H54 (cell line): ENCODE data around the gene TEF.
"Not testable (repeated sequence)": the region's sequence is repeated elsewhere in the genome, so short reads cannot be mapped to it uniquely, and the experiment has no call there.

ENCODE experiments used
- DNase-seq: peaks from one replicate; pipeline ENCODE4 v3.0.0; 2011; ENCODE audit warnings: low spot score, mixed read lengths; ENCODE audit not compliant: insufficient read length
- FAIRE-seq: peaks from 3 replicates; lab custom pipeline; 2011; peaks lifted over from hg19 to GRCh38; lab: Jason Lieb, UNC
- POLR2A ChIP-seq: IDR thresholded peaks from 2 replicates; pipeline ENCODE4 v1.6.1; 2011; ENCODE audit warnings: low read depth, mild to moderate bottlenecking, low read length

TEF gene

DNA sequence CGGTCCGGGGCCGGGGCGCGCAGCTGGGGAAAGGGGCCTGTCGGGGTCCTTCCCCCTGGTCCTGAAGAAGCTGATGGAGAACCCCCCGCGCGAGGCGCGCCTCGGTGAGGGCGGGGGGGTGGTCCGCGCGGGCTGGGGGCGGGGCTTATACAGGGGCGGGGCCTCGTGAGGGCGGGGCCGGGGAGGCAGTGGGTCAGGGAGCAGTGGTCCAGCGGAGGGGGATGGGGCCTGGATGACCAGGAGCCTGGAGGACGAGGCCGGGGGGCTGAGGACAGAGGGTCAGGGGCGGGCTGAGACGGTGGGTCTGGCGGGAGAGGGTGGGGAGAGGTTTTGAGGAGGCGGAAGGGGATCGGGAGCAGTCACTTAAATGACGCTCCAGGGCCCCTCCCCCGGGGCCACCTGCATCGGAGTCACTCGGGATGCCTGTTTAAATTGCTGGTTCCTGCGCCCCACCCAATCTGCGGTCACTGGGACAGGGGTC, 396 bp downstream of the TEF start:
- no peak for FAIRE-seq
- DNase-seq = peak; percentile 51
- TF ChIP-seq POLR2A = no peak

DNA sequence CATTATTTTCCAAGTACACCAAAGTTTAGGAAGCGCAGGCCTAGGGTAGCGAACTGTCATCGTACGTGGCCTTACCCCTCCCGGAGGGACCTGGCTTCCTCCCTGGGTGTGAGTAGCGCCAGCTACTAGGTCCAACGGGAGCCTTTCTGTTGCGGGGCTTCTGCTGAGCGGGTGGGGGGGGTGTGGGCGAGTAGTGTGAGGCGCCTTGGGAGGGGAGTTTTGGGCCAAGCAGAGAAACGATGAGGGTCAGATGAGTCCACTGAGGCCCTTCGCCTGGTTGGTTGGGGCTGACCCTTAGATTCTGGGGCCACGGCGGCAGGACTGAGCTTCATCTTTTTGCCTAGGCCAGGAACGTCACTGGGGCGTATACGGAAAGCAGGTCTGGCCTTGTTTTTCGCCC, 868 bp downstream of the TEF start:
- no peak for TF ChIP-seq POLR2A
- no peak for DNase-seq
- FAIRE-seq = no peak

DNA sequence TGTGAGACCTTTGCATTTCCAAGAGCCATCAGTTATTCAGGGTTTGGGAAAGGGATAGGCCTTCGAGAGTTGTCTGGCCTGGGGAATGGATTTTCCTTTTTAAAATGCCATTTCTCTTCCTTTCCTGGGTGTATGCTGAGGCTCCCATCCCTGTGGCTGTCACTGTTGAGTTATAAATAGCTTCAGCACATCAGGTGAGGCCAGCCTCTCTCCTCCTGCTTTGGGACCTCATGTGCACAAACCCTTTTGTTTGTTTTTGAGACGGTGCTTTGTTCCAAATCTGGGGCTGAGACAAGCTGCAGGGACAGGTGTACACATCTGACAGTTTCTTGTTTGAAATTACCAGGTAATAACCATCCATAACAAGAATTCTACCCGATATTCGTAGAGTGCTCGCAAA, 1.3 kb downstream of the TEF start:
- FAIRE-seq (no peak), DNase-seq (no peak)
- no peak for TF ChIP-seq POLR2A

DNA sequence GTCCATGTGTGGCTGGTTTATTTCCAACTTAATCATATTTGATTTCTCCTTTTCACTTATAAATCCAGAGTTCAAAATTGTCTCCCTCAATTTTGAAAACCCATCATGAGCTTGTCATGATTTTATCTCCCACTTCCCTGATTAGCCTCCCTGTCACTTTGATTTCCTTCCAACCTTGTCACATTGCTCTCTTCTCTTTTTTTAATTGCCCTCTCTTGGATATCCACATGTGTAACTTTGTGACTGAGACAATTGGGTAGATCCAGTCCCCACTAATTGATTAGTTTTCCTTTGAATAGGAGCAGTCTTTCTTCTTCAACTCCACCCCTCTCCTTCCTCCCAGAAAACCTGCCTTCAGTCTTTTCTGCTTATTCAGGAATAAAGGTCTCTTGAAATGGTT, 2.4 kb downstream of the TEF start:
- DNase-seq (no peak), FAIRE-seq (no peak)
- TF ChIP-seq POLR2A = no peak

DNA sequence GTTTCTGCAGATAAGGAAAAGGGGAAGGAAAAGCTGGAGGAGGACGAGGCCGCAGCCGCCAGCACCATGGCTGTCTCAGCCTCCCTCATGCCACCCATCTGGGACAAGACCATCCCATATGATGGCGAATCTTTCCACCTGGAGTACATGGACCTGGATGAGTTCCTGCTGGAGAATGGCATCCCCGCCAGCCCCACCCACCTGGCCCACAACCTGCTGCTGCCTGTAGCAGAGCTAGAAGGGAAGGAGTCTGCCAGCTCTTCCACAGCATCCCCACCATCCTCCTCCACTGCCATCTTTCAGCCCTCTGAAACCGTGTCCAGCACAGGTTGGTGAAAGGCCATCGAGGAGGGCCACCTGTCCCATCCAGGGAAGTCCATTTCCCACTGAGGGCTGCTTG, 5.6 kb downstream of the TEF start:
- TF ChIP-seq POLR2A = no peak
- FAIRE-seq (no peak), DNase-seq (no peak)

DNA sequence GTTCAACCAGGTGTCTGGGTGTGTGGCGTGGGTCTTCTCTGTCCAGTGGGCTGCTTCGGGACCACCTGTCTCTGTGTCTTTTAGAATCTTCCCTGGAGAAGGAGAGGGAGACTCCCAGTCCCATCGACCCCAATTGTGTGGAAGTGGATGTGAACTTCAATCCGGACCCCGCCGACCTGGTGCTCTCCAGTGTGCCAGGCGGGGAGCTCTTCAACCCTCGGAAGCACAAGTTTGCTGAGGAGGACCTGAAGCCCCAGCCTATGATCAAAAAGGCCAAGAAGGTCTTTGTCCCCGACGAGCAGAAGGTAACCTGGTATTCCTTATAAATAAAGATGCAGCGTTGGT, 12.2 kb downstream of the TEF start:
- no peak for TF ChIP-seq POLR2A
- no peak for DNase-seq
- no peak for FAIRE-seq

DNA sequence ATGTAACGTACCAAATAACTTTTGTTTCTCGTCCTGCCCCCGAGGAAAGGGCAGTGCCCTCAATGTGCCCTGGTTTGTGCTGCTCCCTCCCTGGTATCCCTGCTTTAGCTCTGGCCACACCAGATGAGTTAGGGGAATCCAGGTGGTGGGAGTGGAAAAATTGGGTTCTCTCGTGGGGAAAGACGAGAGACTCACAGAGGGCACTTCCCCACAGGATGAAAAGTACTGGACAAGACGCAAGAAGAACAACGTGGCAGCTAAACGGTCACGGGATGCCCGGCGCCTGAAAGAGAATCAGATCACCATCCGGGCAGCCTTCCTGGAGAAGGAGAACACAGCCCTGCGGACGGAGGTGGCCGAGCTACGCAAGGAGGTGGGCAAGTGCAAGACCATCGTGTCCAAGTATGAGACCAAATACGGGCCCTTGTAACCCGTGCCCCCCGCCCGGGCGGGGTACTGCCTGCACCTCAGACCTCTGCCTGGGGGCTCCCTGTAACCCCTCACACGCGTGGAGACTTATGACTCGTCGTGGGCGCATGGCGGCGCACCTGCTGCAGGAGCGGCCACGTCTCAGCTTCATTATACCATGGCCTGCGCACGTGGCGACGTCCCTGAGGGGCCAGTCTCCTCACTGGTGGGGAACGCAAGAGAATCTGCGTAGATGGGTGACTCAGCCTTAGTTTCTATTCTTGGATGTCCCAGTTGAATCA, 13.9 kb downstream of the TEF start:
- DNase-seq = no peak
- no peak for TF ChIP-seq POLR2A
- FAIRE-seq = no peak

DNA sequence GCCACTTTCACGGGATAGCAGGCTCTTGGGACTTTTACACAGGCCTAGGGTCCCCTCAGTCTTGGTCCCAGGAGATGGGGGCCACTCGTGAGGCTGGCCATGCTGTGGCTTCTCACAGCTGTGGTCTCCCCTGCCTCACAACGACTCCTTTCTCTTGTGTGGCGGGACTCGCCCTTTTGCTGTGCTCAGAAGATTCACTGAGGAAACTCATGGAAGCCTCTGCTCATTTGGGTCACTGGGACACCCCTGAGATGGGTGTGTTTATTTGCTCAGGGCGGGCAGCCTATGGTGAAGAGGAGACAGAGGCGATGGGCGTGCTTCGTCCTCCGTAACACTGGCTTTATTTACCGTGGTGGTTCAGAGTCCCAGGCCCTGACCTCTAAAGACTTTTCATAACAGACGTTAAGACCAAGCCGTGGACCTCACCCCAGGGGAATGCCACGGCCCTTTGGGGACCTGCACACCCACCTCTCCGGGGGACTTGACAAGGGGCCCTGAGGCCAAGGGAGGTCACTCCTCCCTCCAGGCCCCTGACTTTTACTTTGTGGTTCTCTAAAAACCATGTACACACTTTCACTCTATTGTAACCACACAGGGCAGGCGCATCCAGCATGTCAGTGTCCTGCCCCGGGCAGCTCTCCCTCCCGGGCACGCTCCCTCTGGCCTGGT, 15.5 kb downstream of the TEF start:
- no peak for TF ChIP-seq POLR2A
- FAIRE-seq (no peak), DNase-seq (no peak)

DNA sequence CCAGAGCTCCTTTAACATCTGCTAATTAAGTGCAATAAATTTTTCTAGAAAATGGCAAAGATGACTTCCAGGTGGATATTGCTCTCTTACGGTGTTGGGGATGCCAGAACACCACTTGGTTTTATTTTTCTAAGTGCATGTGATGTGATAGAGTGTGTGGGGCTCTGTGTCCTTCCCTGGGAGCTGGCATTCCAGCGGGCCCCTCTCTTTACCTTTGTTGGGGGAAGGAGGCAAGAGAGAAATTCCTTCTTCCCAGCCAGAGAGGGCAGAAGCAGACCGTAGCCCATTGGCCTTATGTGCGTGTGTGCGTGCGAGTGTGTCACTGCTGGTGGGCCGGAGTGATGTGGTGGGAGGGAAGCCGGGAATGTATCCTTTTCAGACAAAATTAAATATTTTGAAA, 17.2 kb downstream of the TEF start:
- DNase-seq (no peak), FAIRE-seq (no peak)
- no peak for TF ChIP-seq POLR2A

DNA sequence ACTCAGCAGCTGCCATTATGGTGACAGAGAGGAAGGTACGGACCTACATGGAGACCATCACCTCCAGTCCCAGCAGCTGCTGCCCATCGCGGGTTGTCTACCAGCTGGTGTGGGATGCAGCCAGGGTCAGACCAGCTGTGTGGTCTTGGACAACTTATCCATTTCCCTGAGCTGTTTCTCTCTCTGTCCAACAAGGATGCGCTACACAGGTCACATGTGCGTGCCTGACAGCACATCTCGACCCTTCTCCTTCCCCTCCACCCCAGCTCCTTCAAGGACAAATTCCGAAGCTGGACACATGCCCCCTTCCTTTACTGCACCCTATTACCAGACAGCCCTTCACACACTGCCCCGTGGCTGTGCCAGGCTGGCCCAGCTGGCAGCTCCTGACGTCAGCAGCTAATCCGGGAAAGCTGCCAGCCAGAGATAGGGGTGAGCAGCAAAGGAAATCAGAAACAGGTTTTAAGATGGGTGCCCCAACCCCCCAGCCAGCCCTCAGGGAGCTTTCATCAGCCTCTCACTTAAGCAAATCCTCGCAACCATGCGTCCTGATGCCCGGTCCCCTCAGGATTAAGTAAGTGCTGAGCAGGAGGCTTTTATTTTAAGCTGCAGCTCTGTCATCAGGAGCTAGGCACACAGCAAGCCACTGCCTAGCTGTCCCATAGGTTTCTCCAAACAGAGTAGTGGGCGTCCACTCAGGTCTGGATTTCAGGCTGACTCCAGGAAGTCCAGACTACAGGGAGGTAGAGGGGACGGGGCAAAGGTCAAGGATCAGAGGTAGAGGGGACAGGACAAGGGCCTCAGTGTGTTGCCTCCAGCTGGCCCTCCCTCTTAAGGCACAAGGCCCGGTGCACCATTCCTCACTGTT, 20.3 kb downstream of the TEF start:
- peak; percentile 69 for DNase-seq
- no peak for FAIRE-seq
- no peak for TF ChIP-seq POLR2A

DNA sequence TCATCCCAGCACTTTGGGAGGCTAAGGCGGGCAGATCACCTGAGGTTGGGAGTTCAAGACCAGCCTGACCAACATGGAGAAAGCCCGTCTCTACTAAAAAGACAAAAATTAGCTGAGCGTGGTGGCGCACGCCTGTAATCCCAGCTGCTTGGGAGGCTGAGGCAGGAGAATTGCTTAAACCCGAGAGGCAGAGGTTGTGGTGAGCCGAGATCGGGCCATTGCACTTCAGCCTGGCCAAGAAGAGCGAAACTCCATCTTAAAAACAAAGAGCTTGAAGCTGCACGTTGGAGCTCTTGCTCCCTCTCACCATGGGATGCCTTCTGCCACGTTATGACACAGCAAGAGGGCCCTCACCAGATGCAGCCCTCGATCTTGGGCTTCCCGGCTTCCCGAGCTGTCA, 21.1 kb downstream of the TEF start:
- not testable (repeated sequence) for FAIRE-seq, DNase-seq

DNA sequence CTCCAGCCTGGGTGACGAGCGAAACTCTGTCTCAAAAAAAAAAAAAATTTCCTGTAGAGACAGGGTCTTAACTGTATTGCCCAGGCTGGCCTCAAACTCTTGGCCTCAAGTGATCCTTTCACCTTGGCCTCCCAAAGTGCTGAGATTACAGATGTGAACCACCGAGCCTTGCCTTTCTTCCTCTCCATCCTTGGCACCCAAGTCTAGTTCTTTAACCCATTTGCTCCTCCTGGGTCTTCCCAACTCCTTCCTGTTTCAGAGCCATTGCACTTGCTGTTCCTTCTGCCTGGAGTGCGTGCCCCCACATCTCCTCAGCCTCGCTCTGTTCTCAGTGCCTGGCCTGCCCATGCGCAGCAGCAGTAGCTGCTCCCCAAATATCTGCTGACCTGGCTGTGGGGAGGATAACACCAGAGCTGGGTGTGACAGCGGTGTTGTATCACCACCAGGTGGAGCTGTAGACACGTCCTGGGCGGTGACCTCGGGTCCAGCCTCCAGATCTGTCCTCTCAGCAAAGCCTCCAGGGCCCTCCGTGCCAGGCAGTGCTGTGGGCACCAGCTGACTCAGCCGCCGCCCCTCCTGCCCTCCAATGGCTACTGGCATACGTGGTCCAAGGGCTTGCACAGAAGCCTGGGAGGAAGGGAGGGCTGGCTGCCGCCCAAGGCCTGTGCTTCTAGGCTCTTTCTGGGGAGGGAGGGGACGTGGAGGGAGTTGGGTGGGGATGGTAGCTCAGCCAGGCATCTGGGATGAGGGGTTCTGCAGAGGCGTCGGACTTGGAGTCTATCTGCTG, 22.0 kb downstream of the TEF start:
- FAIRE-seq = peak; percentile 82
- no peak for TF ChIP-seq POLR2A
- DNase-seq = peak; percentile 96

DNA sequence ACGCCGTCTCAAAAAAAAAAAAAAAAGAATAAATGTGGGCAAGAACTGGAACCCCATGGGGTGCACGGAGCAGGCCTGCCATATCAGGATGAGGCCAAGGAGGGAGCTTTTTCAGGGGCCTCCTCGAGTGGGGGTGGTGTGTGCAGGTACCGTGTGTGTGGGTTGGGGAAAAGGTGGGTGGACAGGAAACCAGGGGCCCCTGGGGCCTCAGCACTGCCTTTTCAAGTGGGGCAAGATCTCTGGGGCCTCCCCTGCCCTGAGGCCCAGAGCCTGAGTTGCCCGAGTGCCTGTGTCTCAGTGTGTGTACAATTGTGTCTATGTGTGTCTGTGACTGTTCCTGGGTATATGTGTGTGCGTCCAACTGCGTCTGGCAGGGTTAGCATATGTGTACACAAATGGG, 23.8 kb downstream of the TEF start:
- no peak for DNase-seq
- no peak for FAIRE-seq
- TF ChIP-seq POLR2A = no peak

DNA sequence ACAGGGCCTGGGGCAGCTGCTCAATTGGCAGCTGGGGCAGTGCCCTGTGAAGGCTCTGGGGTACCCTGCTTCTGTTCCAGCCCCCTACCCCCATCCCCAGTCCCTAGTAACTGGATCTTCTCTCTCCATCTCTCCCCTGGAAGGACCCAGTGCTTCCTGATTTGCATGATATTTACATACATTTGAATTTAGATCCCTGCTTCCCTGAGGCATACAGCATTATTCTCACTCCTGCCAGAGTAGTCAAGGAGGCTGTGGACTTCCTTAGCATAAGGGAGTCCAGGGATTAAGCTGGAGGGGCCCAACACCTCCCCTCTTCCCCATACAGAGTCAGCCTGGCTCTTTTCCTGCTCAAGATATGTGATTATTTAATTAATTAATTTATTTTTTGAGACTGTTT, 24.7 kb downstream of the TEF start:
- no peak for FAIRE-seq

More for the DNA sequence above, 24.7 kb downstream of the TEF start:
- TF ChIP-seq POLR2A = no peak
- DNase-seq = no peak
